HFFc6 (cell line): ENCODE data around the gene GASK1A. TPM values are rescaled to one million over a fixed set of nuclear protein-coding genes. Genes with fewer than 3 reads are reported as not detected.

ENCODE experiments used
- DNase-seq: peaks from one replicate; pipeline ENCODE4 v3.0.0-alpha.2; 2018
- H3K27ac Mint-ChIP-seq: 2 replicates; pipeline ENCODE4 v1.8.0; 2020; ENCODE audit warnings: mild to moderate bottlenecking, mixed read lengths
- H3K27me3 Mint-ChIP-seq: 2 replicates; pipeline ENCODE4 v1.8.0; 2021; ENCODE audit warnings: mild to moderate bottlenecking, moderate library complexity, mixed read lengths; ENCODE audit not compliant: insufficient read depth
- H3K36me3 Mint-ChIP-seq: 2 replicates; pipeline ENCODE4 v1.8.0; 2021; ENCODE audit warnings: low read depth, mixed read lengths
- H3K4me1 Mint-ChIP-seq: 2 replicates; pipeline ENCODE4 v1.8.0; 2020; ENCODE audit warnings: low read depth, mixed read lengths
- H3K4me3 Mint-ChIP-seq: 2 replicates; pipeline ENCODE4 v1.8.0; 2020; ENCODE audit warnings: mild to moderate bottlenecking, moderate library complexity, mixed read lengths
- H3K9me3 Mint-ChIP-seq: 2 replicates; pipeline ENCODE4 v1.8.0; 2020; ENCODE audit warnings: mild to moderate bottlenecking, mixed read lengths
- total RNA-seq, 6 experiments: library from RNA; stranded (reverse); fragmentation: NEBNext Ultra II Directional; extraction: Animal tissue kit (Norgen Biotek cat#: 25700); gene quantifications; 2 replicates in 1 of 6; 3 replicates in 5 of 6; pipeline ENCODE4 v1.2.3, GENCODE V29; 2021
- TF ChIP-seq, protein P1 (sequence below): fragments of 200-600 bp; sonication (generic); IDR thresholded peaks from 2 replicates; pipeline ENCODE4 v1.5.0; 2021; ENCODE audit warnings: antibody characterized with exemption, mild to moderate bottlenecking

The GASK1A gene
- total RNA-seq, 6 experiments from 2014 or later: not detected

- no peaks in the 10 kb centered on the region for H3K36me3 Mint-ChIP-seq
Measured at GRCh38 chr3:42960282-42960681, 18.8 kb upstream of the GASK1A start.

DNA sequence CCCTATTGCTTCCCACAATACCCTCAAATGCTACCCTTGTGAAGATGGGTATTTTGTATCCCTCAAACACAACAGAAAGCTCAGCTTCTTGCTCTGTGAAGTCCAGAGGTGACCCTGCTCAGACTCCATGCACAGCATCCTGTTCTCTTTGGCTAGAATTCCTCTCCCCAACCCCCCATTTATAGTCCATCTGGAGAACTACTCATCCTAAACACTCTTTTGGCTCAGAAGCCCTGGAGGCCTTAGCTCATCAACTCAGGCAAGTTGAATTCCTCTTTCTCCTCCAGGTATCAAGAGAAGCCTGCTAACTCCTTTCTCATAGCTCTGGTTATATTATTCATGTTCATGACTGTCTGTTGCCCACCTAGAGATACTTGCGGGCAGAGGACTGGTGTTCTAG, 18.3 kb upstream of the GASK1A start:
- Mint-ChIP-seq H3K4me3 (no peak overlapping the region), H3K9me3 (no peaks in the 10 kb centered on the region), H3K27ac (no peak overlapping the region), H3K4me1 (no peaks in the 10 kb centered on the region), H3K27me3 (peaks cover 5% of the 10 kb centered on the region), H3K36me3 (no peaks in the 10 kb centered on the region)
- no peak for DNase-seq
- TF ChIP-seq, protein P1, sequence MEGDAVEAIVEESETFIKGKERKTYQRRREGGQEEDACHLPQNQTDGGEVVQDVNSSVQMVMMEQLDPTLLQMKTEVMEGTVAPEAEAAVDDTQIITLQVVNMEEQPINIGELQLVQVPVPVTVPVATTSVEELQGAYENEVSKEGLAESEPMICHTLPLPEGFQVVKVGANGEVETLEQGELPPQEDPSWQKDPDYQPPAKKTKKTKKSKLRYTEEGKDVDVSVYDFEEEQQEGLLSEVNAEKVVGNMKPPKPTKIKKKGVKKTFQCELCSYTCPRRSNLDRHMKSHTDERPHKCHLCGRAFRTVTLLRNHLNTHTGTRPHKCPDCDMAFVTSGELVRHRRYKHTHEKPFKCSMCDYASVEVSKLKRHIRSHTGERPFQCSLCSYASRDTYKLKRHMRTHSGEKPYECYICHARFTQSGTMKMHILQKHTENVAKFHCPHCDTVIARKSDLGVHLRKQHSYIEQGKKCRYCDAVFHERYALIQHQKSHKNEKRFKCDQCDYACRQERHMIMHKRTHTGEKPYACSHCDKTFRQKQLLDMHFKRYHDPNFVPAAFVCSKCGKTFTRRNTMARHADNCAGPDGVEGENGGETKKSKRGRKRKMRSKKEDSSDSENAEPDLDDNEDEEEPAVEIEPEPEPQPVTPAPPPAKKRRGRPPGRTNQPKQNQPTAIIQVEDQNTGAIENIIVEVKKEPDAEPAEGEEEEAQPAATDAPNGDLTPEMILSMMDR: no peak

More at GRCh38 chr3:42960282-42960681, 18.8 kb upstream of the GASK1A start:
- no peaks in the 10 kb centered on the region for H3K9me3 Mint-ChIP-seq
- no peak for DNase-seq
- peaks cover 5% of the 10 kb centered on the region for H3K27me3 Mint-ChIP-seq
- H3K27ac Mint-ChIP-seq: no peak overlapping the region
- TF ChIP-seq, protein P1: no peak
- no peak overlapping the region for H3K4me3 Mint-ChIP-seq
- no peaks in the 10 kb centered on the region for H3K4me1 Mint-ChIP-seq

DNA sequence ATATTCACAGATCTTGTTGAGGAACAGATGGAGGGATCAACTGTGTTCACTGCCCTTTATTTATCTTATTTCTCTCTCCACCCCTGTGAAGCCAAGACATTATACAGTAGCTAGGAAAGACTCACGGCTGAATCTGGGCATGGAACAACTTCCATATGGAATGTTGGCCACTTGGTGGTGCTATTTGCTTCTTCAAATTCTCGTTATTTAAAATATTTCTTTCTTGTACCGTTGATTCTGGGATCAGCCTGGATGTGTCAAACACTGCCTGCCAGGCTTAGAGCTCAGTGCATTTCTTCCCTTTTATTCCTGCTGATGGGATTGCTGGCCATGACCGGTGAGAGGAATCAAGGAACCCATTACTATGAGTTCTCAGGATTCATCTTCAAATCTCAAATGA, 17.5 kb upstream of the GASK1A start:
- Mint-ChIP-seq H3K36me3 (no peaks in the 10 kb centered on the region), H3K4me3 (no peak overlapping the region), H3K4me1 (no peaks in the 10 kb centered on the region), H3K9me3 (no peaks in the 10 kb centered on the region), H3K27ac (no peak overlapping the region), H3K27me3 (peaks cover 4% of the 10 kb centered on the region)
- TF ChIP-seq, protein P1: peak; percentile 87
- peak; percentile 53 for DNase-seq

GRCh38 chr3:42963269-42963668, 15.8 kb upstream of the GASK1A start:
- no peak for DNase-seq
- no peak overlapping the region for H3K4me3 Mint-ChIP-seq
- H3K27me3 Mint-ChIP-seq: peaks cover 2% of the 10 kb centered on the region
- no peaks in the 10 kb centered on the region for H3K36me3 Mint-ChIP-seq
- TF ChIP-seq, protein P1: no peak
- H3K27ac Mint-ChIP-seq: no peak overlapping the region
- no peaks in the 10 kb centered on the region for H3K9me3 Mint-ChIP-seq
- no peaks in the 10 kb centered on the region for H3K4me1 Mint-ChIP-seq

DNA sequence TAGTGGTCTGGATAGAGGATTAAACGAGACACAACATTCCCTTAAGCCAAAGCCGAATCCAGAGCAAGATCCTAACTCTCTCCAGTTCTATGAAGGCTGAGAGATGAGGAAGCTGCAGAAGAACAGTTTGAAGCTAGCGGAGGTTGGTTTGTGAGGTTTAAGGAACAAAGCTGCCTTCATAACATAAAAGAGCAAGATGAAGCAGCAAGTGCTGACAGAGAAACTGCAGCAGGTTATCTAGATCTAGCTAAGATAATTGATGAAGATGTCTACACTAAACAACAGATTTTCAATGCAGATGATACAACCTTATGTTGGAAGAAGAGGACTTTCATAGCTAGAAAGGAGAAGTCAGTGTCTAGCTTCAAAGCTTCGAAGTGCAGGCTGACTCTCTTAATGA, 14.8 kb upstream of the GASK1A start:
- Mint-ChIP-seq H3K4me1 (no peaks in the 10 kb centered on the region), H3K27me3 (no peaks in the 10 kb centered on the region; the same call in none of the 2 replicates), H3K9me3 (no peaks in the 10 kb centered on the region), H3K4me3 (no peak overlapping the region), H3K27ac (no peak overlapping the region), H3K36me3 (no peaks in the 10 kb centered on the region)
- TF ChIP-seq, protein P1: no peak
- DNase-seq: no peak

DNA sequence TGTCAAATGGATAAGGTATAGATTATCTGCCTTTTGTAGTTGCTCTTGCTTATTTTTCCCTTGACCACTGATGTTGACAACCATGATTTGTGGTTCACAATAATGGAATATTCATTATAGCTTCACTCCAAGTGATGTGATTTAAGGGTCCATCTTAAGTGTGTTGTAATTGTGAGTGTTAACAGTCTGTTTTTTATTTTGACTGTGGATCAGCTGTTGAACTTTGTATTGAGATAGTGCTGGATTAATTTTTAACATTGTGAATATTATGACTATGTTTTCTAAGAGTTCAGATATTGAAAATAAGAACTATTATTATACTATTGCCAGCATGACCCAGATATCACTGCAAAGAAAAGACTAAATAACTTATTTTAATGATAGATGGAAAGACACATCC, 8.6 kb upstream of the GASK1A start:
- Mint-ChIP-seq H3K27me3 (peaks cover 2% of the 10 kb centered on the region), H3K9me3 (peaks cover 28% of the 10 kb centered on the region), H3K4me1 (no peaks in the 10 kb centered on the region), H3K4me3 (no peak overlapping the region), H3K36me3 (peaks cover 12% of the 10 kb centered on the region), H3K27ac (no peak overlapping the region)
- DNase-seq: no peak
- TF ChIP-seq, protein P1: no peak
